ENCODE measurements around the gene ARHGAP15.

ARHGAP15 gene

GRCh38 chr2:143158098-143158497 lies 28.9 kb downstream of the ARHGAP15 start:
- Histone ChIP-seq H4K20me1 (ENCODE audit: low read depth, low read length) (0 out of 2 replicates have a peak, but pooled peaks cover 3% of the 10 kb centered on the region), H3K27me3 (ENCODE audit: low read length) (no peaks in the 10 kb centered on the region), H3K36me3 (ENCODE audit: low read length) (peaks cover 11% of the 10 kb centered on the region; the same call in 1 of the 2 replicates), H3F3A (ENCODE audit: insufficient read depth) (no peaks in the 10 kb centered on the region; the same call in 1 of the 2 replicates), H3K4me3 (ENCODE audit: insufficient read depth, low read length, poor library complexity, severe bottlenecking) (no peak overlapping the region), H3K27ac (ENCODE audit: low read depth, low read length) (no peak overlapping the region), H3K9ac (ENCODE audit: low read length) (no peak overlapping the region), H2AFZ (ENCODE audit: low read depth, low read length, severe bottlenecking) (no peak overlapping the region), H3K9me2 (replicated peaks; ENCODE audit: insufficient read depth, low read length) (no peaks in the 10 kb centered on the region), H3K79me2 (ENCODE audit: insufficient read depth, low read length) (peaks cover 47% of the 10 kb centered on the region), H3K9me3 (ENCODE audit: insufficient read depth, low read length) (no peaks in the 10 kb centered on the region), H3K4me2 (ENCODE audit: low read depth, low read length, poor library complexity, severe bottlenecking) (no peak overlapping the region)
- no peak for TF ChIP-seq EZH2phosphoT487 (conservative IDR thresholded peaks at IDR 0.05; ENCODE audit: low read length)
- TF ChIP-seq CTCF (IDR thresholded peaks at IDR 0.05; ENCODE audit: insufficient read depth, low read length, poor library complexity, severe bottlenecking), result no peak

- TF ChIP-seq CTCF (IDR thresholded peaks at IDR 0.05; ENCODE audit: insufficient read depth, low read length, poor library complexity, severe bottlenecking), result no peak
- TF ChIP-seq EZH2phosphoT487 (conservative IDR thresholded peaks at IDR 0.05; ENCODE audit: low read length), result no peak
- H3K27me3 ChIP-seq (ENCODE audit: low read length), result no peaks in the 10 kb centered on the region
- no peaks in the 10 kb centered on the region; the same call in 1 of the 2 replicates for H3F3A ChIP-seq (ENCODE audit: insufficient read depth)
- H3K9me3 ChIP-seq (ENCODE audit: insufficient read depth, low read length), result no peaks in the 10 kb centered on the region
- no peak overlapping the region for H3K27ac ChIP-seq (ENCODE audit: low read depth, low read length)
- H3K4me3 ChIP-seq (ENCODE audit: insufficient read depth, low read length, poor library complexity, severe bottlenecking), result no peak overlapping the region
- no peak overlapping the region for H3K9ac ChIP-seq (ENCODE audit: low read length)
- no peaks in the 10 kb centered on the region for H3K9me2 ChIP-seq (replicated peaks; ENCODE audit: insufficient read depth, low read length)
- no peak overlapping the region for H2AFZ ChIP-seq (ENCODE audit: low read depth, low read length, severe bottlenecking)
- H4K20me1 ChIP-seq (ENCODE audit: low read depth, low read length), result 0 out of 2 replicates have a peak, but pooled peaks cover 3% of the 10 kb centered on the region
- H3K36me3 ChIP-seq (ENCODE audit: low read length), result peaks cover 11% of the 10 kb centered on the region; the same call in 1 of the 2 replicates
- H3K79me2 ChIP-seq (ENCODE audit: insufficient read depth, low read length), result peaks cover 46% of the 10 kb centered on the region
- no peak overlapping the region for H3K4me2 ChIP-seq (ENCODE audit: low read depth, low read length, poor library complexity, severe bottlenecking)
These were observed 29.6 kb downstream of the ARHGAP15 start for GRCh38 chr2:143158551-143159485.

- H3K9me2 ChIP-seq (replicated peaks; ENCODE audit: insufficient read depth, low read length), result no peaks in the 10 kb centered on the region
- H3K4me2 ChIP-seq (ENCODE audit: low read depth, low read length, poor library complexity, severe bottlenecking), result no peak overlapping the region
- no peak overlapping the region for H3K27ac ChIP-seq (ENCODE audit: low read depth, low read length)
- 0 out of 2 replicates have a peak, but pooled peaks cover 3% of the 10 kb centered on the region for H4K20me1 ChIP-seq (ENCODE audit: low read depth, low read length)
- no peak overlapping the region for H3K4me3 ChIP-seq (ENCODE audit: insufficient read depth, low read length, poor library complexity, severe bottlenecking)
- H2AFZ ChIP-seq (ENCODE audit: low read depth, low read length, severe bottlenecking), result no peak overlapping the region
- peaks cover 46% of the 10 kb centered on the region for H3K79me2 ChIP-seq (ENCODE audit: insufficient read depth, low read length)
- H3K36me3 ChIP-seq (ENCODE audit: low read length), result peaks cover 11% of the 10 kb centered on the region; the same call in 1 of the 2 replicates
- H3F3A ChIP-seq (ENCODE audit: insufficient read depth), result no peaks in the 10 kb centered on the region; the same call in 1 of the 2 replicates
- H3K9ac ChIP-seq (ENCODE audit: low read length), result no peak overlapping the region
- H3K9me3 ChIP-seq (ENCODE audit: insufficient read depth, low read length), result no peaks in the 10 kb centered on the region
- H3K27me3 ChIP-seq (ENCODE audit: low read length), result no peaks in the 10 kb centered on the region
- no peak for TF ChIP-seq CTCF (IDR thresholded peaks at IDR 0.05; ENCODE audit: insufficient read depth, low read length, poor library complexity, severe bottlenecking)
- no peak for TF ChIP-seq EZH2phosphoT487 (conservative IDR thresholded peaks at IDR 0.05; ENCODE audit: low read length)
These were observed 30.2 kb downstream of the ARHGAP15 start for GRCh38 chr2:143159486-143159840.

All from SU-DHL-6 (cell line).